Esophagus squamous epithelium (tissue), 4 donors: ENCODE data around the gene BCL2A1.

Experiments used
- POLR2A ChIP-seq, 4 donors: fragments of 450-650 bp; IDR thresholded peaks; one replicate each; pipeline ENCODE4 v1.6.1; 2017; ENCODE audit warnings: antibody characterized with exemption in 4 of 4, mild to moderate bottlenecking in 4 of 4, moderate library complexity in 3 of 4
- TF ChIP-seq, protein P1 (sequence below), 6 experiments: fragments of 450-650 bp in 4 of 6; fragments of 200-600 bp in 2 of 6; sonication (generic) in 2 of 6; IDR thresholded peaks; one replicate each; pipeline ENCODE4 v1.5.1; 2016 to 2019; ENCODE audit warnings: antibody characterized with exemption in 6 of 6, mild to moderate bottlenecking in 4 of 6, moderate library complexity in 4 of 6

DNA sequence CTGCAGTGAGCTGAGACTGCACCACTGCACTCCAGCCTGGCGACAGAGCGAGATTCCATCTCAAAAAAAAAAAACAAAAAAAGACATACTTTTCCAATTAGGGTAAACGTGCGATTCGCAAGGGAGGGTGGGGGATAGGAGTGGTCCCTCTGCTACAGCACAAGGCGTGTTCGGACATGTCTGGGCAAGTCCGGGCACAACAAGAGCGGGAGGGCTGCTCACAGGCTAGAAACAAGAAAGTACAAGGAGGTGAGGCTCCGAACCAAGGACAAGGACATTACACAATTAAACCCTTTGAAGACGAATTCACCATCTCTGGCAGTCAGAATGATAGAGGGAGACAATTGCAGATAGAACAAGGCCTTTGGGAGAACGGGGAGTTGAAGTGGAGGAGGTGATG lies 32.2 kb upstream of the BCL2A1 start:
- TF ChIP-seq, protein P1, sequence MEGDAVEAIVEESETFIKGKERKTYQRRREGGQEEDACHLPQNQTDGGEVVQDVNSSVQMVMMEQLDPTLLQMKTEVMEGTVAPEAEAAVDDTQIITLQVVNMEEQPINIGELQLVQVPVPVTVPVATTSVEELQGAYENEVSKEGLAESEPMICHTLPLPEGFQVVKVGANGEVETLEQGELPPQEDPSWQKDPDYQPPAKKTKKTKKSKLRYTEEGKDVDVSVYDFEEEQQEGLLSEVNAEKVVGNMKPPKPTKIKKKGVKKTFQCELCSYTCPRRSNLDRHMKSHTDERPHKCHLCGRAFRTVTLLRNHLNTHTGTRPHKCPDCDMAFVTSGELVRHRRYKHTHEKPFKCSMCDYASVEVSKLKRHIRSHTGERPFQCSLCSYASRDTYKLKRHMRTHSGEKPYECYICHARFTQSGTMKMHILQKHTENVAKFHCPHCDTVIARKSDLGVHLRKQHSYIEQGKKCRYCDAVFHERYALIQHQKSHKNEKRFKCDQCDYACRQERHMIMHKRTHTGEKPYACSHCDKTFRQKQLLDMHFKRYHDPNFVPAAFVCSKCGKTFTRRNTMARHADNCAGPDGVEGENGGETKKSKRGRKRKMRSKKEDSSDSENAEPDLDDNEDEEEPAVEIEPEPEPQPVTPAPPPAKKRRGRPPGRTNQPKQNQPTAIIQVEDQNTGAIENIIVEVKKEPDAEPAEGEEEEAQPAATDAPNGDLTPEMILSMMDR (IDR thresholded peaks at IDR 0.05): no peak
- no peak for TF ChIP-seq POLR2A (IDR thresholded peaks at IDR 0.05)
